Tongue (tissue), 2 donors: ENCODE data around the gene IFFO2. TPM values are rescaled to one million over a fixed set of nuclear protein-coding genes. Genes with fewer than 3 reads are reported as not detected.
"Not testable (repeated sequence)": the region's sequence is repeated elsewhere in the genome, so short reads cannot be mapped to it uniquely, and the experiment has no call there.

ENCODE experiments used
- DNase-seq: peaks from one replicate; pipeline ENCODE4 v3.0.0-alpha.2; 2015
- total RNA-seq: library from RNA; depleted of rRNA; stranded (reverse); fragments of >200 nt; gene quantifications from one replicate; pipeline ENCODE4 v1.2.3, GENCODE V29; 2014

IFFO2 gene
- total RNA-seq, 1 donor from 2014 or later = 8.6 TPM

DNA sequence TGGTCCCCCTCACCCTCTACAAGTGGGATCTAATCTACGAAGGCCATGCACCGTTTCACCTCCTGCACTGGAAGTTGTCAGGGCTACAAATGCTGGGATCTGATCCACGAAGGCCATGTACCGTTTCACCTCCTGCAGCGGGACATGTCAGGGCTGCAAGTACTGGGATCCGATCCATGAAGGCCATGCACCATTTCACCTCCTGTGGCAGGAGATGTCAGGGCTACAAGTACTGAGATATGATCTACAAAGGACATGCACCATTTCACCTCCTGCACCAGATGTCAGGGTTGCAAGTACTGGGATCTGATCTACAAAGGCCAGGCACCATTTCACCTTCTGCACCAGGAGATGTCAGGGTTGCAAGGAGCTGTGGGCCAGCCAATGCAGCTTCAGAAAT, 61.2 kb downstream of the IFFO2 start:
- DNase-seq = no peak

DNA sequence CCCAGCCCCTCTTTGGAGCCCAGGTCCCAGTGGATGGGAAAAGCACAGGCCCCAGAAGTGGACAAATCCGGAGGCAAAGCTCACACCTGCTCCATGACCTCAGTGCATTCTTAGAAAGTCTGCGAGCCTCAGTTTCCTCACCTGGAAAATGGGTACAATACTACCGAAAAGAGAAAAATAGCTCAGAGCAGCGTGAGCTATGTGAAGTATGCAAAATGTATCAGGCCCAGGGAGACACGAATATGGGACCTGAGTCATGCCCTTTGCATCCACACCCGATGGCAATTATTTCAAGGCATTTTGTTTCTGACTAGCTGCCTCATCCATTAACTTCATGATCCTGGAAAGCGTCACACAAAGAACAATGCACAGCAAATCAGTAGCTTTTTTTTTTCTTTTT, 63.4 kb downstream of the IFFO2 start:
- DNase-seq = no peak

DNA sequence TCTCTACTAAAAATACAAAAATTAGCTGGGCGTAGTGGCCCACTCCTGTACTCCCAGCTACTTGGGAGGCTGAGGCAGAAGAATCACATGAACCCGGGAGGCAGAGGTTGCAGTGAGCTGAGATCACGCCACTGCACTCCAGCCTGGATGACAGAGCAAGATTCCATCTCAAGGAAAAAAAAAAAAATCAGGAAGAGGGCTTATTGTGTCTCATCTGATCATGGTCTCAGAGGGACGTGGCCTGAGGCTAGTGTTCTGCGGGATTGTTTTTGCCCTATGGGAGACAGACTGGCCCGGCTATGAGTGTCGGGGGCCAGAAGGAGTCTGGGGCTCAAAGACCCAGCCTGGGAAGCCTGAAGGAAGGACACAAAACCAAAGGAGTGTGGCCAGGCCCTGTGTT, 64.6 kb downstream of the IFFO2 start:
- DNase-seq = not testable (repeated sequence)

DNA sequence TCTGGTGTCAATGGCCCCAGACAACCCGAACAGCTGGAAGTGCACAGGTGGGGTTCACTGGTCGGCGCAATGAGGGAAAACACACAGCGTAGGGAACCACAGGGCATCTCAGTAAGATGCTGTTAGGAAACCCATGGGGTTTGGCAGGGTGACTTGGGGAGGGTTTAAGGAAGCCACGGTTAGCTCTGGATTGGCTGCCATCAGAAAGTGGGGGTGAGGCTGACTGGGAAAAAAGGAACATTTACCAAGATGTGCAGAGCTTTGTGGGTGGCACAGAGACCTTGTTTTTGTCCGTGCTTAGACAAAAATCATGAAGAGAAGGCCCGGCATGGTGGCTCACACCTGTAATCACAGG, 65.1 kb downstream of the IFFO2 start:
- DNase-seq = no peak

DNA sequence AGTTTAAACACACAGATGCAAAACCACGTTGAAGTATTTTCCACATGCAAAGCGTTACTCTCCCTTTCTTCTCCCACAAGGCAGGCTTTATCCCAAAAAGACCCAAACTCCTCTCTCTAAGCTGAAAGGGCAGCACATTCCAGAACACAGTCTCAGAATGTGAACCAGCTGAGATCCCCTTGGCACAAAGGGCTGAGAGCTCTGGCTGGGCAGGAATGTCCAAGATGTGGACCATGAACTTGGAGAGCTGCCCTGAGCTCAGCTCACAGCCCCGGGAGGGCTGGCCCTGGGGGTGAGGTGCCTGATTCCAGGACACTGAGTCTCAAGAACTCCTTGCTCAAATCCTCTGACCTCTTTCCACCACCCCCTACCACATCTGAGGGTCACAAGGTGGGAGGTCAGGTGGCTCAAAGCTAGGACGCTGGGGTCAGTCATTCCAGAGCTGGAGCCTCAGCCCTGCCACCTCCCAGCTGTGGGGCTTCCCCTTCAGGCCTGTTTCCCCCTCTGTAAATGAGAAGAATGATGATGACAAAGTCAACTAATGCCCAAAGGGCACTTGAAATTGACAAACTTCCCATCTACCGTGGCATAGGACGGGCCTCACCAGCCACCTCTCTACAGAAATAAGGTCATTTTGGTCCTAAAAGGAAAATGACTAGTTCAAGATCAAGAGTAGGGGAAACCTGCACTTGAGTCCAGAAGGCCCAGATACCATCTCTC, 65.6 kb downstream of the IFFO2 start:
- no peak for DNase-seq

DNA sequence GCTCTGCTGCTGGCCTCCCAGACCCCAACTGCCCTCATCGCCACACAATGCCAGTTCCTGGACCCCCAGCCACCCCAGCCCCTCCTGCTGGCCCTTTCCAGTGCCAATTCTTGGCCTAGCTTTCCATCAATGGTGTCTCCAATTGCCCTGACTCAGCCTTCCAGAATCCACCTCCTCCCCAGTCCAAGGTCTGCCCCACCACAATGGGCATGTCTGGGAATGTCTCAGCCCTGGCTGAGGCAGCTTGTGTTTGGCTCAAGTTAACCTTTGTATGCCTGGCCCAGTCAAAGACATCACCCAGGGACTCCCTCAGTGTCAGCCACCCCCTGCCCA, 70.5 kb downstream of the IFFO2 start:
- no peak for DNase-seq

DNA sequence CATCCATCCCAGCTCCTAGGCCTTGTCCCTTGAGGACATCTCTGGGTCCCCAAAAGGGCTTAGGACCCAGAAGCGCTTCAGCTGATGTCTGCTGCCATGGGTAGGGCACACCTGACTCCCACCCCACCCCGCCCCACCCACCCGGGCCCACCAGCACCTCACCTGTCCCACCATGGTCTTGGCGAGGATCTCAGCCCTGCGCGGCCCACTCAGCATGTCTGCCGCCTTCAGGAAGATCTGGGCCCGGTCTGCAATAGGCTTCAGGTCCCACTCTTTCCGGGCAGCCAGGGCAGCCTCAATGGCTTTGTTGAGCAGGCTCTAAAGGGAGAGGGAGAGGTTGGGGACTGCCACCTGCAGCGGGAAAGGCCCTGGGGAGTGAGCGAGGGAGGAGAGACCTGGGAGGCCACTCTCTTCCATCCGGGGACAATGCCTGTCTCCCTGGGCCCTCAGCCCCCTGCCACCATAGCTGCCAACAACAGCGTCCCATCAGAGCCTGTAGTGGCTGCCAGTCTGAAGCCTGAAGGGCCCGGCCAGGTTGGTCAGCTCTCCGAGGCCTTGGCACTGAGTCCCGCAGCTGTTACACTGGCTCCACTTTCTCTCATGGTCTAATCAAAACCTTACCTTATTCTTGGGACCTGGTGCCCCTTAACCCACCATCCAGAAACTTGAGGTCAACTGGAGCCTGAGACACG, 71.0 kb downstream of the IFFO2 start:
- no peak for DNase-seq

DNA sequence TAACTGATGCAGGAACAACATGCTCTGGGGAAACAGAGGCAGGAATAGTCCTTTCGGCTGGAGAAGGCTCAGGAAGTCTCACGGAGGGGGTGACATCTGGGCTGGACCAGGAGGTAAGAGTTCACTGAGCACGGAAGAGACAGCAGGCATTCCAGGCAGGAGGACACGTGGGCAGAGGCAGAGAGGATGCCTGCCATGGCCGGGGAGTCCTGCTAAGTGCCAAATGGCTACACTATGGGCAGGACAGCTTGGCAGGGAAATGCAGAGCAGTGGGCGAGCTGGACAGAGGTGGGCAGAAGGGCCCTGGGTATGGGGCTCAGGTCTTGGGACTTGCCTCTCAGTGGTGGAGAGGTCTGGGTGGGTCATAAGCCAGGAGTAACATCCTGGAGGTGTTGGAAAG, 71.7 kb downstream of the IFFO2 start:
- no peak for DNase-seq

DNA sequence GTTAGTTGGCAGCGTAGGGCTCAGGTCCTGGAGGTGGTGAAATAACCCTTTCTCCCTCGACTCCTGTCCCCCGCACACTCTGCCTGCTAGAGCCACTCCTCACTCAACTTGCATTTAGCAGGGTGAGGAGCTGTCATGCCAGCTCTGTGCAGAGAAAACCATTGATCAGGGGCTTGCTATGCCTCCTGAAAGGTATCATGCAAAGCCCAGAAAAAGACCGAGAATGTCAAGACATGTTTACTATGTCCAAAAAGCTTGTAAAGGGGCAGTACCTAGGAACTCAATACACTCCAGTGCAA, 72.1 kb downstream of the IFFO2 start:
- DNase-seq = no peak

DNA sequence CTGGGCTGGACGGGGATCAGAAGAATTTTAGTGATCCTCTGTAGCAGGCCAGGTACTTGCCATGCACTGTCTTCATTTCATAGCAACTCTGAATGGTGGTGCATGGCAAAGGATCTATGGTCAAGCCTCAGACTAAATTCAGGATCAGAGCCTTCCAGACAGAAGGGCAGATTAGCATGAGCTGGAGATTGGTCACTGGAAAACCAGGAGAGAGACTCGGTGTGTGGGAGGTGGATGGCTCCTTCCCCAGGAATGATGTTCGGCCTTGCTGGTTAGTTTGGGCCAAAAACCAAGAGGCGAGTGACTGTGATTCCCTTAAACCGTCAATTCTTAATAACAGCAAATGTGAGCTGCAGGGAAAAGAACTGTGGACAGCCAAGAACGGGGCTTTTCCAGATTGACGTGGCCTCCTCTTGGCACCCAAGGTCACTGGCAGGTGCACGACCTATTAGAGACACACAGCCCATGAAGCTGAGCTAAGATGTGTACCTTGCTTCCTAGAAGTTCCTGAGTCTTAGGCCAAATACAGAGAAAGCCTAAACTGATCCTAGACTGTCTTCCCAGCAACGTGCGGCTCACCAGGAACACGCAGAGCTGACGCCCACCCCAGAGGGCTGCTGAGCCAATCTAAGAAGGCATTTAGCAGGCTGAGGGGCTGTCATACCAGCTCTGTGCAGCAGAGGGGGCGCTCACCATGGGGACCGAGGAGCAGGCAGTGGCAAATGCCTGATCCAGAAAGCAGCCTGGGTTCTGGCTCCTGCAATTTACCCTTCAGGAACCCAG, 72.6 kb downstream of the IFFO2 start:
- peak; percentile 84 for DNase-seq

DNA sequence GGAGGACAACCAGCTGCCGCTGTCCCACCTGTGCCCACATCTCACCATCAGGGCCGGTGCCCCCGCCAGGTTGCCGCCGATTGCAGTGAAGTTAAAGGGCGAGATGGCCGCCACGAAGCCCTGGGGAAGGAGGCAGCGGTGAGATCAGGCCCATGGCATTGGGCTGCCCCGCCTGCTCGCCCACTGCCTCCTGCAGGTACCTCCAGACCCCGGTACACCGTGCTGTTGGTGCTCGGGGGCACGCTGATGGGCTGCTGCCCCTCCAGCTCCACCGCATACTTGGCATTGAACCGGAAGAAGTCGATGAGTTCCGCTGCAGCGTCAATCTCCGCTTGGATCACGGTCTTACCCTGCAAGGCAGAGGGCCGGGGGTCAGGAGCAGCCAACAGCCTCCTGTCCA, 73.4 kb downstream of the IFFO2 start:
- DNase-seq = no peak

DNA sequence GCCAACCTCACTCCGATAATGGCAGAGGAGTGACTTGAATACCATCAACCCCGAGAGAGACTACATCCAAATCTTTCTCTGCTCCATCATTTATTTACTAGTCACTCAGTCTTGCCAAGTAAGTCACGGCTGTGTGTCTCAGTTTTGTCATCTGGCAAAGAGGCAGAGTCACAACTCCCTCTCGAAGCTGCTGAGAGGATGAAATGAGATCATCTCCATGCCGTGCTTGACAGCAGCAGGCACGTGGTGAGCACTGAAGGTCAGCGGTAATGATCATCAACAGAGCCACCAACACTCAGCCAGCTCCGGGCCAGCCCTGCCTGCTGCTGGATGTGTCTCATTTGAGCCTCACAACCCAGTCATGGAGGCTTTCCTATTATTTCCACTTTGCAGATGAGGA, 74.0 kb downstream of the IFFO2 start:
- no peak for DNase-seq

DNA sequence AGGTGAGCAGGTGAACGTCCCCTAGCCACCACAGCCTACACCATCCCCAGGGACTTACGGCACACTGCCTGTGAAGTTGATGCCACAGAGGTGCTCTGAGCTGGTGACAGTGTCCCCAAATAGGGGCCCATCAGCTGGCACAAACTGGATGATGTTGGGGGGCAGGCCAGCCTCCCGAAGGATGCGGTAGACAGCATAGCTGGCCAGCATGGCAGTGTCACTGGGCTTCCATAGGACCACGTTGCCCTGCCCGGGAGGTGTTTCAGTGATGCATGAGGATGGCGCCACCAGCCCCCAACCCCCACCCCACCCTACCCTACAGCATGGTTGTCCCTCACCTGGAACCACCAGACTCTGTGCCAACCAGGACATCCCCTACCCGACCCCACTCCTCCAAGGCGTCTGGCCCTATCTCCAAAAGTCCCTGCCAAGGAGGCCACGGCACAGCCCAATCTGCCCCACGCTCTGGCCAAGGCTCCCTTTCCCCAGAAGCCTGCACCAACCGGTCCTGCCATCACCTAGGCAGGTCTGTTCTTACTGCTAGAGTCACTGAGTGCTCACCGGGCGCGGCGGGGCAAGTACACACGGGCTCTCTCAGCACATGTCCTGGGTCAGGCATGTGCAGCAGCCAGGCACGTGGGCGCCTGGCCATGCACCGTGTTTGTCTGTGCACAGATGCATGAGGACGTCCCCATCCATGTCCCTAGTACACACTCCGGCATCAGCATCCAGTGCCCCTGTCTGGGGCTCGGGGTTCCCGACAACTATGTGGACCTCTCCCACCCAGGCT, 74.6 kb downstream of the IFFO2 start:
- no peak for DNase-seq

DNA sequence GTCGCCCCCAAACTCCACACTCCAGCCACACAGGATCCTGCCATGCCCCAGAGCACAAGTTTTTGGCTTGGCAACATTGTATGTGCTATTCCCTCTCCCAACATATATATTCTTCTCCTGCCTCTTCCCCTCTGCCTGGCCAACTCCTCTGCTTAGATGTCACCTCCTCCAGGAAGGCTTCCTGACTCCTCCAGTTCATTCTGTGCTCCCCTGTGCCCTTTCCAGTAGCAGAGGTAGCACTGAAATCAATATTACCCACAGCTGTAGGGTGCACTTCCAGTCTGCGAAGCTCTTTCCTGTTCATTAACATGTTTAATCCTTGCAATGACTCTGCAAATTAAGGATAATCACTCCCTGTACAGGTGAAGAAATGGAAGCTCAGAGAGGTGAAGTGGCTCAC, 75.3 kb downstream of the IFFO2 start:
- DNase-seq = no peak

DNA sequence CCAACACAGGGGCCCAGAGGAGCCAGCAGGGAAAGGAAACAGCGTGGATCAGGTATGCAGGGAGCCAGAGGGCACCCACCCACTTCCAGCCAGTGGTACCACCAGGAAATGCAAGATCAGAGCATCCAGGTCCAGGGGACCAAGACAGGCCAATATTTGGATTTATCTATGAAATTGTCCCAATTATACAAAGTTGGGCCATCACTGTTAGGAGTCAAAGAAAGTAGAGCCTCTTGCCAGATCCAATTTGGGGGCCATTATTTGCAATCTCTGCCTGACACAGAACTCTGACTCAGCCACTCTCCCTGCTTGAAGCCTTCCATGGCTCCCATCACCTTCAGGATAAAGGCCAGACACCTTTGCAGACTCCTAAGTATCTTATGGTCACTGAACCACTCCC, 75.9 kb downstream of the IFFO2 start:
- no peak for DNase-seq

DNA sequence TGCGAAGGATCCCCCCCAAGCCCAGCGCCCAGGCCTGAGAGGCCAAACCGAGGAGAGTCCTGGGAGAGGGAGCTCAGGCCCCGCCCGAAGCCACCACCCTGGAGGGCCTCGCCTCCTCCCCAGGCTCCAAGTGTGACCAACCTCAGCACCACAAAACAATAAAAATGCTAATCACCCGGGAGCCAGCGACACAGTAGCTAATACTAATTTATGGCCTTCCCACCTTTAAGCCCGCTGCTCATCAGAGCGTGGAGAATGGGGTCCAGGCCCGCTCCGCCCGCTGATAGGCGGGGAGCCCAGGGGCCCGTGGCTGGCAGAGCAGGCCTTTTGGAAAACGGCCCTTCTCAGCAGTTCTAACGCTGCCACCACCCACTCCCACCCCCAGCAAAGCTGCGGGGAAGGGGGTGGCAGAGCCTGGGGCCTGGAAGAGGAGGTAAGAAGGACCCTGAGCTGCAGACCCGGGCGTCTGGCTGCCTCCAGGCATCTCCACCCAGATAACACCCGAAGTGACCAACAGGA, 76.6 kb downstream of the IFFO2 start:
- DNase-seq = no peak

DNA sequence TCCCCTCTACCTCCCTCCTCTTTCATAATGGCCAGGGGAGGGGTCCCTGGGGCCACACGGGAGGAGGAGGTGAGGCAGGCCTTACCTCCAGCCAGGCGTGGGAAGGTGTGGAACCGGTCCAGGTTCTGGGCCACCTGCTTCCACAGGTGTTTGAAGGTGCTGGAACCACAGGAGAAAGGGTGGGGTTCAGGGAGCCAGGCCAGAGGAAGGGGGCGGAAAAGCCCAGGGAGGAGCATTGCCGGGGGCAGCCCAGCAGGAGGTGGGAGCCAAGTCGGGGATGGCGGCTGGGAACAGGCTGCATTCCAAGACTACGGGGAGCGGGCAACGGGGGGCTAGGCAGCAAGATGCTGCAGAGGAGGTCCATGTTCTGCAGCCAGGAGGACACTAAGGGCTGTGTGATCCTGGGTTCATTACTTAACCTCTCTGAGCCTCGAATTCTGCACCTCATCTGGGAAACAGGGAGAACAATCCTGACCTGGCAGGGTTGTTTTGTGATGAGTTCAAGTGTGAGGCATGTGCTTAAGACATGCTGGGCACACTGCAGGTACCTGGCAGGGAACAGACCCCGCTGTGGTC, 77.2 kb downstream of the IFFO2 start:
- no peak for DNase-seq

DNA sequence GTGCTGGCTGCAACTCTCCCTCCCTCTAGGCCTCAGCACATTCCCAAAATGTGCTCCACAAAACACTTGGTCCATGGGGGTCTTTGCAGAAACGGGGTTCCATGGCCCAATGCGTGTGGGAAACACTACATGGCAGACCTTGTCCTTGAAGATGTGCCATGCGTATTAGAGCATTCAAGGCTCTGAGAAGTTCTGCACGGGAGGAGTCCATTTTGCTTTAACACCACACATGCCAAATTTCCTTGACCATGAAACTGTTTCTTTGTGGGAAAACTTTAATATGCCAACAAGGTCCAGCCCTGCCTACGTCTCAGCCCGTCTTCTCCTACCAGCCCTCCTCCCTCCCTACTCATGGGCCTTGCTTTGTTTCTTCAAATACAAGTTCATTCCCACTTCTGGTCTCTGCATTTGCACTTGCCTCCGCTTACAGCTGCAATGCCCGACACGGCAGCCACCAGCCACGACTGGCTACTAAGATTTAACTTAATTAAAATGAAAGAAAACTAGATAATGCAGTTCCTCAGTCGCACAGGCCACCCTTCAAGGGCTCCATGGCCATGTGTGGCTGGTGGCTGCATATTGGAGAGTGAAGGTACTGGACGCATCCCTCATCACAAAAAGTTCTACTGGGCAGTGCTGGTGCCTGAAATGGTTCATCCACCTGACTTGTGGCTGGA, 77.8 kb downstream of the IFFO2 start:
- DNase-seq = no peak

DNA sequence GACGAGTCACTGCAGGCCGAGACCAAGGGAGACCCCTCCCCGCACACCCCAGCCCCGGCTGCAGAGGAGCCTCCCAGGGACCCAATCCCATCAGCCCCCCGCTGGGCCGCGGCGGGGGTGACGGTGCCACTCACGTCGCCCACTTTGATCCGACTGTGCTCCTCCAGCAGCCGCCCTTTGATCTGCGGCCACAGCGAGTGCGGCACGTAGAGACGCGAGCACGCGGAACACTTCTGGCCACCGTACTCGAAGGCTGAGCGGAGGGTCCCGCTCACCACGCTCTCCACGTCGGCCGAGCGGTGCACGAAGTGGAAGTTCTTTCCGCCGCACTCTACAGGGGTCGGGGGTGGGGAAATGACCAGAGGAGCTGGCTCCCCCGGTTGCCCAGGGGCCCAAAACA, 79.2 kb downstream of the IFFO2 start:
- no peak for DNase-seq

DNA sequence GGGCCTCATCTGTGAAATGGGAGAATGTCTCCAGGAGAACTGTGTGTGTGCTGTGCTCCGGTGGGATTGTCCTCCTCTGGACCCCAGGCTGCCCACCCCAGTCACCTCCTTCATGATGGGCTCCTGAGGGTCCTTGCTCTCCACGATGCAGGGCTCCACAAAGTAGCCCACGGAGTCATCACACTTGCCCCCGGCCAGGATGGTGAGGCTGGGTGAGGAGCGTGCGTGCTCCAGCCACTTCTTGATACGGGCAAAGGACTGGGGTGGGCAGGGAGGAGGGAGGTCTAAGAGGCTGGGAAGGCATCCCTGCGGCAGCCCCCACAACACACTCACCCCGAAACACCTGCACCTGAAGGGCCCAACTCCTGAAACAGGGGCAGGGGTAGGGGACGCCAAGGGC, 80.3 kb downstream of the IFFO2 start:
- no peak for DNase-seq

DNA sequence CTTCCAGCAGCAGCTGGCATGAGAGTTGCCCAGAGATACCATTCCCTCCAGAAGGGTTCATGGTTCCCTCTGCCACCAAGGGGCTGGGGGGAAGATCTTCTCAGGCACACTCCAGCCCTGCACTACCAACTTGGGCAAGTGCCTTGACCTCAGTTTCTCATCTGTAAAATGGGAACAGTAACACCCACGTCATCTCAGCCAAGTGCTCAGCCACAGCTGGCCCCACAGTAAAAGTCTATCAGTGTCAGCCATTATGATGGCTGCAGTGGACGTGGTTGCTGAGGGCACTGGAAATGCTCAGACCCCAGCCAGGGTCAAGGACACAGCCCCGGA, 80.7 kb downstream of the IFFO2 start:
- no peak for DNase-seq
